HG03139 (cell line): ENCODE measurements around the gene THSD4.

ENCODE experiments used
- ATAC-seq: cut with Tn5 transposase; IDR thresholded peaks from one replicate; pipeline ENCODE4 v1.9.1; 2021; ENCODE audit not compliant: unreplicated experiment

THSD4 gene

DNA sequence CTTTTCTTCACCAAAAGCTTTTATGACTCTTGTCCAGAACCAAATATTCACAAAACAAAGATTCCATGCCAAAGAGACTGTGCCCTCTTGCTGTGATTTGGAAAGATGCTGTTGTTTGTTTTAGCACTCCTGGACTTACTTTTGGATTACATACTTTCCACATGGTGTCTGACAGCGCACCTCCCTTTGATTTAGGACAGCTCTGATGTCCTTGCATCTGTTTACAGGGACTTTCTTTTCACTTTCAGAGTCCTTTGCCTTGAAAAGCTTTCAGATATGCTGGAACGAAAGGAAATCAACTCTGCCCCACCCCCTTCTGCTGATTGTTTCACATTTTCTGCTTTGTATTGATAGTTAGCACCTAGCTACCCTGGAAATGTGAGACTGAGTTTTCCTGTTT, 562.1 kb downstream of the THSD4 start:
- ATAC-seq: no peak

DNA sequence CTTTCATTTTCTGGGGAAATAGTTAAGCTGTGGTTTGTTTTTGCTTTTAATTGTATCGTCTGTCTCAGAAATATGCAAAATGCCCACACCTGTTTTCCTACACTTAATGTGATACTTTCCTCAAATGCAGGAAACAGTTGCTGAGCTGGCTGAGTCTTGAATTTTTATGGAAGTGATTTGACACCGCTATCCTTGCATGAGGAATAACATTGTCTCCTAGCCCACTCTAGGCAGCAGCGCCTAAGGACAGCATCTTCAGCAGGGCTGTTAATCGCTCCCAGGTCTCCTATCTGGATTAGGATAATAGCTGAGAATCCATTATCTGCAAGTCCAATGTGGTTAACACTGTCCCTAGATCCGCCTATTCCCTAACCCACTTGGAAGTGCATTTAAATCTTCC, 562.5 kb downstream of the THSD4 start:
- ATAC-seq: no peak

DNA sequence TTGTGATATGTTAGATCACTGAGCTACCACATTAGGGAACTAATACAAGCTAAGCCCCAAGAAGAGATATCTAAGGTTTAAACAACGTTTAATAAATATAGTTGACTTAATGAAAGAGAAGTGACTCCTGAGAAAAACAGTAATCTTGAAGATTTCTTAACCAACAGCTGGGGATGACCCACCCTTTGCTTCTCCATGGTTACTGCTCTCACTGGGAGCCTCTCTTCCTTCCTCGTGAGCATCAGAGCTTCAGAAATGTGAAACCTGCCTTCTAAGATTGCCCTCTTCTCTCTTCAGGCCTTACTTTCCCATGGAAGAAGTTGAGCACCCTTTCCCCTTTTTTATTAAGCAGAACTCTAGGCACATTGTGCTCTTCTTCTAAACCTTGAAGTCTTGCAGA, 562.9 kb downstream of the THSD4 start:
- ATAC-seq: no peak

- no peak for ATAC-seq
Observed at GRCh38 chr15:71678605-71679004, 563.3 kb downstream of the THSD4 start.

DNA sequence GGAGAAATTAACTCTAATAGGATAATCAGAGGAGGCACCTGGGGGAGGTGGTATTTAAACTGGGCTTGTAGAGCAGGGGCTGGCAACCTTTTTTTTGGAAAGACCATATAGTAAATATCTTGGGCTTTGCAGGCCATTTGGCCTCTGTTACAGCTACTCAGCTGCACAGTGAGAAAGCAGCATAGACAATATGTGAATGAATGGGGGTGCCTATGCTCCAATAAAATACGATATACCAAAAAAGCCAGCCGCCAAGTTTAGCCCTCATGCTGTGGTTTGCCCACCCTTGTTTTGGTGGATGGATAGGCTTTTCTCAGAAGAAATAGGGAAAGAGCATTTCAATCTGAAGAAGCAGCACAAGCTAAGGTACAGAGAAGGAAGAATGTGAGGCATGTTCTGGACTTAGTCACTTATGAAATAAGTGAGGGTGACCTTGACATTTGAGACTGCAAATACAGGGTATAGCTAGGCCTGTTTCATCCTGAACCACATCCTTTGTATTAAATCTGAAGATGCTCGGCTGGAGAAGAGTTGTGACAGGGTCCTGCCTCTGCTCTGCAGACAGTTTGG, 564.0 kb downstream of the THSD4 start:
- ATAC-seq: no peak

DNA sequence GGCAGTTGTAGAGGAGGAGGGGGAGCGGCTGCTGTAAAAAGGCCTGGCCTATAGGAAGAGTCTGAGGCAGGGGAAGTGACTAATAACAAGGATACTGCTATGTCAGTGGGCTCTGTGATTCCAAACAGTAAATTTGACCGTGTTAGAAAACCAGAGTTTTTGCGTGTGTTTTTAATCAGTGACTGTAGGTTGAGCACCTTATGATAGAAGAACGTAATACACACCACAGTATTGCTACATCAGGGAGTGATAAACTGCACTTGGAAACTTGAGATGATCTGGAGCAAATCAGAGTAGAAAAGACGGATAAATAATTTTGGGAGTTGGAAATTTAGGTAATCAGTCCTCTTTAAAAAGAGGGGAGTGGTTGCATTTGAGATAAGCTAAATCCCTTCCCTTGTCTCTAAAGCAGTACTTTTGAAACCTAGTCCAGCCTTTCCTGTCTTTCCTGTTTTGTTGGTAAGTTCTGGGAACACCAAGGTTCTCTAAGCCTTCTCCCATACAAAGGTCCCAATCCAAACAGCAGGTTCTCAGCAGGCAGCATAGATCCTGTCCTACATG, 564.6 kb downstream of the THSD4 start:
- no peak for ATAC-seq

DNA sequence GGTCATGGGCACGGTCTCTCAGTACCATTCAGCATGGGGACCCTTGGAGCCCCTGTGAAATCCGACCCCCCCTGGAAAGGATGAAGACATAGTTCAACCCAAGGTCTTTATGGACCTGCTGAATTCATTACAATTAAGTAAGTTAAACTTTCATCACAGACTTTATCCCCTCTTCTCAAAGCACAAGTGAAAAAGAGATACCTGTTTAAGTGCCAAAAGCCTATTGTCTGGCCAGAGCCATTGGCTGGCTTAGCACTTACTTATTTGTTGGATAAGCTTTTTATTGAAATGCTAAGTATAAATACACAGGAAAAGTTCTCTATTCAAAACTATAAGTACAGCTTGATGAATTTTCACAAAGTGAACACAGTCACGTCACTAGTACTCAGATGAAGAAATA, 566.7 kb downstream of the THSD4 start:
- no peak for ATAC-seq

- ATAC-seq: no peak
Observed at GRCh38 chr15:71683411-71684274, 568.4 kb downstream of the THSD4 start.

DNA sequence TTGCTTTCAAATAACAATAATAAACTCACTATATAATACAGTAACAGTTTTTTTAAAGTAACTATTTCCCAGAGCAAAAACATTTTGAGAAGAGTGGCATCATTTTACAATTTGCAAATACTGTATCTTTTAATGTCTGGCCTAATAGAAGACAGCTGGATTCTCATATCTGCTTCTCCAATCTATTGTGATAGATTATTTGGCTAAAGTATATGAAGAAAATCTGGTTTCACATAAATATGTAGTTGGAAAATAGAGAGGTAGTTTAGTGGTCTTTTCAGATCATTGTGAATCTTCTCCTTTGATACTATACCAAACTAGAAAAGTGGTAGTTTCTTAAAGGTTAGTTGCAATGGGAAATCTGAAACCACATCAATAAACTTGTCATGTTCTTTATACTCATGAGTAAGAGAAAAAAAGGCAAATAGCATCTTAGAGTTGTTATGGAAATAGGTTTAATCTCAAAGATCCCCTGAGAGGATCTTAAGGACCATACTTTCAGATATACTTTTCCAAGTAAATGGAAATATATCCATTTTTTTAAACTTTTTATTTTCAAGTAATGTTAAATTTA, 570.2 kb downstream of the THSD4 start:
- ATAC-seq: no peak

DNA sequence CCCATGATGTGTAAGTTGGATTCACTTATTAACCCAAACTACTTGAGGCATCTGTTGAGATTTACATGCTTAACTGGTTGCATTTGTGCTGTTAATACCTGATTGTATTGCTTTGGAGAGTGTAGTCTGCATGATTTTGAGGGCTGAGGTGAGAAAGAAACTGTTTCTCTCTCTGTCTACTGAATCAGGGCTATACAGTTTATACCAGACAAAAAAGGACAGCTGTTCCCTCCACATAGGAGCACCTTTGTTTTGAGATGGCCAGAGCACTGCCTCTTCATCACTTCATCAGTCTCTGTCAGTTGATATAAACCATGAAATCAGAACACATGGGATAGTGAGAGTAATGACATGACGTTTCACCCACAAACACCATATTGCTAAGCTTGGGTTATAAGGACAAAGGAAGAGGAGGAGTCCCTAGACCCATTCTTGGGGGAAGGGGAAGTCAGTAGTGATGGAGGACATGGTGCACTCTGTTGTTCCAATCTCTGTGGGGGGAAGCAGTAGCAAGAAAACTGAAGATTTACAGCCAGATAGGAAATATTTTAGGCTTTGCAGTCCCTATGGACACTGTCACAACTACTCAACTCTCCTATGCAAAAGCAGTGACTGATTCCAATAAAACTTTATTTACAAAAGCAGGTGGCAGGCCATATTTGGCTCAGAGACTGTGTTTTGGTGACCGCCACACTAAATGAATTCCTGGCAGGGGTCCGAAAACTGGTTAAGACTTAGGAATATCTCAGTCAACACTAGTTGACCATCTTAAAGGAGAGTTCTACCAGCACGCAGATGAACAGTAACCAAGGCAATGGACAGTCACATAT, 571.2 kb downstream of the THSD4 start:
- ATAC-seq: no peak

- no peak for ATAC-seq
Observed at GRCh38 chr15:71687902-71688508, 572.7 kb downstream of the THSD4 start.

DNA sequence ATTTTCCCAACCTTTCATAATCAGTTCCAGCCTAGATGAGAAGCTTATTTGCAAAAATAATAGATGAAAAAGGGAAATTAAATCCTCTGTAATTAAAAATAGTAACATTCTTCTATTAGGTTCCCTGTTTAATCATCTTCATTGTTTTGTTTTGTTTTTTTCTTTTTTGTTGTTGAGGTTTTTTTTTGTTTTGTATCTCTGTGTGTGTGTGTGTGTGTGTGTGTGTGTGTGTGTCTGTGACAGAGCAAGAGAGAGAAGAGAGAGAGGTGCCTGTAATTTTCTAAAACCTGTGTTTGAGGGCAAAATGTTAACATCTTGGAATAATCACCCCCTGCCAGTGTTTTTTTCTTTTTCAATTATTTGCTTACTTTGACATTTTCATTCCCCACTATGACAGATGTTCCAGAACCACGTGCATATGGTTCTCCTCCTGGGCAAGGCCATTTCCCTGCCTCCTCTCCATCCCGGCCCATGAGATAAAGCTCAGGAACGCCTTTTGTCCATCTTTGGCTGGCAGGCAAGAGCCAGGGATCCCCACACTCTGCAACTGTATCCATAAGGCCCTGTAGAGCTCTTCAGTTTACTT, 573.3 kb downstream of the THSD4 start:
- no peak for ATAC-seq

DNA sequence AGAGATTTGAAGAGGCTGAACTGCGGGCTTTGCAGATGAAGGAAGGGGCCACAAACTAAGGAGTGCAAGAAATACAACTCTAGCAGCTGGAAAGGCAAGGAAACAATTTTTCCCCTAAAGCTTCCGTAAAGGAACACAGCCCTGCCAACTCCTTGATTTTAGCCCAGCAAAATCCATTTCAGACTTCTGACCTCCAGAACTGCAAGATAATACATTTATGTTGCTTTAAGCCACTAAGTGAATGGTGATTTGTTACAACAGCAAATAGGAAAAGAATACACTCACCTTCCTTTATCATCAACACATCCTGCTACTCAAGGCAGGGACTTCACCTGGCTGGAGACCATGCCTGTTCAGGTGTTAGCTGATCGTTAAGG, 575.8 kb downstream of the THSD4 start:
- no peak for ATAC-seq

DNA sequence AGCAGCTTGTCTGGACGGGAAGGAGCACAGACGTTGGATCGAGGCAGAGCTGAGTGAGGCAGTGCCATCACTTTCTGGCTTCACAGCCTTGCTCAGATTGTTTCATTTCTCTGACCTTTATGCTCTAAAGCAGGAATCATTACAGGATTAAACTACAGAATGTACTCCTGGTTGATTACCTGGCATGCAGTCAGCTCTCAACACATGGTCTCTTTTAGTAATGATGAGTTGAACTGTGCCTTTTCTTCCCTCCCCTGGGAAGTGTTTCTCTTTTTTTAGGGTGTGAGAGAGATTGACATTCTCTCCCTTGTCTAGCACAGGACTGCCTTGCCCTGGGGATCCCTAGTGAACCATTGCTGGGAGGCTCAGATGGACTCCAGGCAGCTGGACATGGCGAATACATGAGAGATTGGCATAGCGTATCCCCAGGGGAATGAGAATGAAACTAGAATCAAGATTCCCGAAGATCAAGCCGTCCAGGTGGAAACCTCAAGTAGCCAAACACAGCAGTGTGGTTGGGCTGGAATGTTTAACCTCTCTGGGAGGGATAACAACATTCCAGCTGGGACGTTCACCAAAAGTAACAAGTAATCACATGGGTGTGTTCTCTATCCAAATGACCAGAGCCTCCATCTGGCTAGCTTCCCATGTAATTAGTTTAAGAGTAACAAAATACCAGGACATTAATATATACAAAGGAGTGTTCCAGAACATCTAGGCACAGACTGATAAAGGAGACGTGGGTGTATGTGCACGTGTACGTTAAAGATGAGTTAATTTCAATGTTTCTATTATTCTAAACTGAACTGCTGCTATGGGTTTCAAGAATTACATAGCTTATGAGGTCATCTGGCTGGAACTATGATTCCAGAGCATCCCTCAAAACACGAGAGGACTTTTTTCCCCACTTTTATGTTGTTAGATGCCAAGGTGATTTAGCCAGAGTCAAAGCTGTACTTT, 576.5 kb downstream of the THSD4 start:
- ATAC-seq: no peak

DNA sequence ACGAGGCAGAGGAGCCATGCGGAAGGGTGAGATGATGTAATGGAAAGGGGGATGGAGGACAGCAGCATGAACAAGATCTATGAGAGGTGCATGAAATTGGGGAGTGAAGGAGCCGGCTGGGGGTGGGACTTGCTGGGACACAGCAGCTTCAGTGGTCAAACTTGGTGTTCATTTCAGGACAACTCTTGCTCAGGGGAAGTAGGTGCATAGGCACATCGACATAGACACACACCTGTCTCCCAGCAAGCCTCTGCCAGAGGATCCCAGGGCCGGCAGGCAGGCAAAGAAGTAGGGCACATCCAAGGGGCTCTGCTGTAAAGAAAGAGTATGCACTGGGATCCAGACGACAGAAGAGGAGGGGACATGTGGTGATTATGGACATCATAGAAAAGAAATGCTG, 582.0 kb downstream of the THSD4 start:
- no peak for ATAC-seq

- no peak for ATAC-seq
Observed at GRCh38 chr15:71698030-71698429, 582.8 kb downstream of the THSD4 start.

GRCh38 chr15:71698742-71699141, 583.5 kb downstream of the THSD4 start:
- no peak for ATAC-seq

DNA sequence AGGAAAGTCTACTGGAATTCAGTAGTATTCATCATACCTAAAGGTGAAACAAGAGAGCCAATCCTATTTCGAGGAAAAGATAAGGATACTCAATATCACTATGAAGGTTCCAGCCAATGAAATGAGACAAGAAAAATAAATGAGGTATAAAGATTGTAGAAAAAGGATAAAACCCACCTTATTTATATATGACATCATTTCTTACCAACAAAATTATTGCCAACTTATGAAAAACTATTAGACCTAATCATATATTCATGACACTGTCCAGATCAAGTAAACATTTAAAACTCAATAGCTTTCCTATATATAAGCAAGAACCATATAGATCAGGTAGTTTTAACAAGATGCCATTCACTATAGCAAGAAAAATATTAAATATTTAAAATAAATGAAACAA, 584.7 kb downstream of the THSD4 start:
- ATAC-seq: no peak

- ATAC-seq: no peak
Observed at GRCh38 chr15:71701808-71702207, 586.5 kb downstream of the THSD4 start.
